GM10266 (cell line): Measurements from ENCODE around the gene GPC4.

Experiments
- DNase-seq: peaks from one replicate; pipeline ENCODE4 v3.0.0; 2012; ENCODE audit errors: extremely low spot score
- CTCF ChIP-seq: IDR thresholded peaks from 2 replicates; pipeline ENCODE4 v1.5.1; 2012; ENCODE audit warnings: mild to moderate bottlenecking, low read depth; ENCODE audit not compliant: control insufficient read depth, insufficient read depth; ENCODE audit errors: missing control alignments

The GPC4 gene

GRCh38 chrX:133415276-133416105 is at the start of gene GPC4:
Gene GPC4 (minus strand): TSS chrX:133415489. CDS start chrX:133414965, 524 bp downstream.
- TF ChIP-seq CTCF = no peak
- DNase-seq = no peak

GRCh38 chrX:133461231-133461630 is 45.9 kb upstream of the GPC4 start:
- TF ChIP-seq CTCF = no peak

DNA sequence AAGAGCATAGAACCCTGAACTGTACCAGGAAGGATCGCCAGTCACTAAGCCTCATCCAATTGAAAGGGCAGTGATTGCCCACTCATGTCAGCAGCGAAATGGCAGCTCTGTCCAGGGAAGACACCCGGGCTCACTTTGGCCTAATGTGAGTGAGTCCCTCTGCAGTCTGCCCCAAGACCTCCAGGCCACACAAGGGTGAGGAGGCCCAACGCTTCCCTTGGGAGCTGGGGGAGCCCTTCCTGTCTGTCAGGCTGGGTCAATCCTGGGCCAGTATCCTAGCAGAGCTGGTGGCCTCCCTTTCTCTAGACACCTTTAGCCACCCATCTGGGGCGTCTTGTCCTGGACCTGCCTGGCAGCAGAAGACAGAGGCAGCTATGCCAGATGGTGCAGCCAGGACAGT is 39.6 kb upstream of the GPC4 start:
- no peak for TF ChIP-seq CTCF
- no peak for DNase-seq

More at GRCh38 chrX:133461231-133461630, 45.9 kb upstream of the GPC4 start:
- DNase-seq = no peak

GRCh38 chrX:133454491-133454914 is 39.2 kb upstream of the GPC4 start:
- TF ChIP-seq CTCF = no peak
- DNase-seq = no peak

- TF ChIP-seq CTCF = no peak
- DNase-seq = no peak
Measured at GRCh38 chrX:133448512-133449076, 33.3 kb upstream of the GPC4 start.

DNA sequence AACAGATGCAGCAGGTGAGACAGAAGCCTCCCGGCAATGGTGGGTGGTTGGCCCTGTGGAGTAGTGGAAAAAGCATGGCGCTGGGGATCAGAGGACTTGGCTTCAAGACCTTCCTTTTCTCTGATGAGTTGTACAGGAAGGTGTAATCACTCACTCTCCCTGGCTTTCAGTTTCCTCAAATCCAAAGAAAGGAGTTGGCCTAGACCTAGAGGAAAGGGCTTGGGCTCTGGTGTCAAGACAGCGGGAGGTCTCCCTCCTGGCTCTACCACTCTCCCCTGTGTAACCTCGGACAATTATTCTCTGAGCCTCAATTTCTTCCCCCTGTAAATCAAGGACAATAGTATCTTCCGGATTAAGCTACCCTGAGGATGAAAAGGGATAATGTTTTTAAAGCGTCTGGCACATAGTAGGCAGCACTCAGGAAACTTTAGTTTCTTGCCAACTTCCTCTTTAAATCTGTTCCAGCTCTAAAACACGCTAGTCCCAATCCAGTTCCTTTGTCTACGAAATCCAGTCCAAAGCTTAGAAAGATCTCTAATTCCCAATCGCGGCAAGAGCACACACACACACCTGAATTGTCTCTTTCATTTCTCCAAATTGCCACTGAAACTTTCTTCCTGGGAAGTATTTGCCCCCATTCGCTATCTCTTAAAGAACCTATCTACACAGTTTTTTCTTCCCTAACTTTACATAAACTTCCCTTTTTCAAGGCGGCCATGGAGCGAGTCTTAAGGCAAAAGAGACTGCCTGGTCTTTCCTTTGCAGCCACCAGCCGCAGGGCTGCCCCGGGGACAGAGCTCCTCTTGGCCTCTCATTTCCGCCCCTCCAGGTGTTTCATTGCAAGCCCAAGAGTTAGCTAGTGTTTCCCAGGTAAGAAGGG is 29.9 kb upstream of the GPC4 start:
- DNase-seq = no peak

More for the DNA sequence above, 29.9 kb upstream of the GPC4 start:
- TF ChIP-seq CTCF = no peak
